Calu3 (cell line): ENCODE data around the gene RPL3. TPM values are rescaled to one million over a fixed set of nuclear protein-coding genes. Genes with fewer than 3 reads are reported as not detected.

Experiments
- BruUV-seq: library from RNA; stranded (reverse); fragments of 400-500 nt; replicated peaks from 2 replicates; lab custom pipeline; 2021; lab: Mats Ljungman, UMichigan
- CTCF ChIA-PET: fragments of 300-600 bp; sonication (Branson Sonifier 250); formaldehyde crosslinking; loops from one replicate; lab custom pipeline; 2022; ENCODE audit warnings: antibody characterized with exemption; lab: Charles Lee
- DNase-seq: peaks from one replicate; pipeline ENCODE4 v3.0.0; 2022
- H3K27ac Mint-ChIP-seq: one replicate; pipeline ENCODE4 v1.8.0; 2022; ENCODE audit warnings: mixed read lengths; ENCODE audit not compliant: unreplicated experiment
- H3K27me3 Mint-ChIP-seq: one replicate; pipeline ENCODE4 v1.8.0; 2022; ENCODE audit warnings: mixed read lengths; ENCODE audit not compliant: unreplicated experiment
- H3K36me3 Mint-ChIP-seq: one replicate; pipeline ENCODE4 v1.8.0; 2022; ENCODE audit warnings: mild to moderate bottlenecking, moderate library complexity, mixed read lengths; ENCODE audit not compliant: insufficient read depth, unreplicated experiment
- H3K4me1 Mint-ChIP-seq: one replicate; pipeline ENCODE4 v1.8.0; 2022; ENCODE audit warnings: mild to moderate bottlenecking, low read depth, mixed read lengths; ENCODE audit not compliant: unreplicated experiment
- H3K4me3 Mint-ChIP-seq: one replicate; pipeline ENCODE4 v1.8.0; 2022; ENCODE audit warnings: mild to moderate bottlenecking, low read depth, moderate library complexity, mixed read lengths; ENCODE audit not compliant: unreplicated experiment
- H3K9me3 Mint-ChIP-seq: one replicate; pipeline ENCODE4 v1.8.0; 2022; ENCODE audit warnings: low read depth, mixed read lengths; ENCODE audit not compliant: unreplicated experiment
- CTCF ChIP-seq: fragments of 200-600 bp; IDR thresholded peaks from one replicate; pipeline ENCODE4 v1.8.0; 2022; ENCODE audit warnings: antibody characterized with exemption; ENCODE audit not compliant: unreplicated experiment
- intact Hi-C: fragments of 100-400 bp; cut with micrococcal nuclease; formaldehyde crosslinking; loops from one replicate; pipeline ENCODE4 v1.10.0; 2022; ENCODE audit not compliant: unreplicated experiment
- total RNA-seq: library from RNA; stranded (reverse); gene quantifications from 2 replicates; pipeline ENCODE4 v1.2.3, GENCODE V29; 2022

The RPL3 gene
- total RNA-seq, 1 experiment from 2014 or later = 1,058 TPM

- H3K4me1 Mint-ChIP-seq = peaks cover 58% of the 10 kb centered on the region
- H3K27me3 Mint-ChIP-seq = no peaks in the 10 kb centered on the region
- no TSS peak for BruUV-seq
- no peak for TF ChIP-seq CTCF
- CTCF ChIA-PET = no interaction called here
- H3K4me3 Mint-ChIP-seq = peak overlapping the region; percentile 20
- peak overlapping the region; percentile 16 for H3K27ac Mint-ChIP-seq
- no peaks in the 10 kb centered on the region for H3K9me3 Mint-ChIP-seq
- intact Hi-C loops = no loop called here
- DNase-seq = no peak
- no peaks in the 10 kb centered on the region for H3K36me3 Mint-ChIP-seq
These were observed 19.6 kb downstream of the RPL3 start for GRCh38 chr22:39299829-39300178.

GRCh38 chr22:39298241-39298987, 21.0 kb downstream of the RPL3 start:
- intact Hi-C loops = no loop called here
- Mint-ChIP-seq H3K27me3 (no peaks in the 10 kb centered on the region), H3K9me3 (no peaks in the 10 kb centered on the region), H3K27ac (peak overlapping the region; percentile 13), H3K36me3 (peaks cover 7% of the 10 kb centered on the region), H3K4me3 (no peak overlapping the region), H3K4me1 (peaks cover 72% of the 10 kb centered on the region)
- DNase-seq = no peak
- CTCF ChIA-PET = interaction anchor here (1.1 to 1.6 kb wide), 2 partner anchors 8 to 83 kb away, joined by 3 to 5 read pairs; no protein-coding TSS in a partner anchor
- no TSS peak for BruUV-seq
- TF ChIP-seq CTCF = no peak

GRCh38 chr22:39297490-39298240, 21.8 kb downstream of the RPL3 start:
- Mint-ChIP-seq H3K27ac (peak overlapping the region; percentile 13), H3K4me1 (peaks cover 78% of the 10 kb centered on the region), H3K27me3 (no peaks in the 10 kb centered on the region), H3K36me3 (peaks cover 14% of the 10 kb centered on the region), H3K9me3 (no peaks in the 10 kb centered on the region), H3K4me3 (no peak overlapping the region)
- CTCF ChIA-PET = interaction anchor here (0.7 to 1.6 kb wide), 3 partner anchors 9 to 83 kb away, joined by 3 to 5 read pairs (median 4); no protein-coding TSS in a partner anchor
- no peak for TF ChIP-seq CTCF
- no TSS peak for BruUV-seq
- no peak for DNase-seq
- intact Hi-C loops = no loop called here

GRCh38 chr22:39296981-39297489, 22.4 kb downstream of the RPL3 start:
- no peaks in the 10 kb centered on the region for H3K9me3 Mint-ChIP-seq
- CTCF ChIA-PET = interaction anchor here (0.7 to 1.1 kb wide), 2 partner anchors 9 to 14 kb away, joined by 3 to 4 read pairs; no protein-coding TSS in a partner anchor
- no peaks in the 10 kb centered on the region for H3K27me3 Mint-ChIP-seq
- peaks cover 78% of the 10 kb centered on the region for H3K4me1 Mint-ChIP-seq
- H3K4me3 Mint-ChIP-seq = no peak overlapping the region
- intact Hi-C loops = no loop called here
- no TSS peak for BruUV-seq
- no peak for DNase-seq
- no peak overlapping the region for H3K27ac Mint-ChIP-seq
- no peak for TF ChIP-seq CTCF
- peaks cover 20% of the 10 kb centered on the region for H3K36me3 Mint-ChIP-seq
